GM18520 (cell line): ENCODE measurements around the gene OTUB2.

Experiments
- ATAC-seq: cut with Tn5 transposase; IDR thresholded peaks from one replicate; pipeline ENCODE4 v1.9.1; 2021; ENCODE audit not compliant: unreplicated experiment

The OTUB2 gene

GRCh38 chr14:94093418-94093817 lies 67.3 kb downstream of the OTUB2 start:
- no peak for ATAC-seq

GRCh38 chr14:94097091-94097490 lies 71.0 kb downstream of the OTUB2 start:
- no peak for ATAC-seq
